Erythroblast (primary cell): Measurements from ENCODE around the gene ICA1L.

Experiments
- GATA1 ChIP-seq: IDR thresholded peaks from 2 replicates; pipeline ENCODE4 v1.6.1; 2011; ENCODE audit warnings: low read depth, mild to moderate bottlenecking, control low read depth, low read length, moderate library complexity
- POLR2A ChIP-seq: IDR thresholded peaks from 2 replicates; pipeline ENCODE4 v1.6.1; 2011; ENCODE audit warnings: mild to moderate bottlenecking, low read length

- no peak for TF ChIP-seq POLR2A
- TF ChIP-seq GATA1 = no peak
Observed at GRCh38 chr2:202881570-202881969, 10.0 kb upstream of the ICA1L start.
